Esophagus (tissue), 2 donors: ENCODE measurements around the gene GUCY1B1. TPM values are rescaled to one million over a fixed set of nuclear protein-coding genes. Genes with fewer than 3 reads are reported as not detected.
"Not testable (repeated sequence)": the region's sequence is repeated elsewhere in the genome, so short reads cannot be mapped to it uniquely, and the experiment has no call there.

Experiments used
- H3K27ac ChIP-seq, 2 donors: one replicate each; pipeline ENCODE4 v1.5.1; 2013; ENCODE audit warnings: low read depth in 2 of 2, mild to moderate bottlenecking in 2 of 2, inconsistent platforms in 1 of 2, low read length in 1 of 2, moderate library complexity in 1 of 2
- H3K27me3 ChIP-seq, 2 donors: one replicate each; pipeline ENCODE4 v1.6.1; 2013; ENCODE audit warnings: low read length in 2 of 2, control low read depth in 1 of 2, mild to moderate bottlenecking in 1 of 2; ENCODE audit not compliant: insufficient read depth in 2 of 2, control insufficient read depth in 1 of 2
- H3K36me3 ChIP-seq, 2 donors: one replicate each; pipeline ENCODE4 v1.6.1; 2013; ENCODE audit warnings: low read length in 1 of 2; ENCODE audit not compliant: control insufficient read depth in 2 of 2, insufficient read depth in 2 of 2
- H3K4me1 ChIP-seq, 2 donors: one replicate each; pipeline ENCODE4 v1.6.1; 2013; ENCODE audit warnings: low read length in 1 of 2; ENCODE audit not compliant: control insufficient read depth in 2 of 2, insufficient read depth in 2 of 2
- H3K4me3 ChIP-seq, 2 donors: one replicate each; pipeline ENCODE4 v1.5.1; 2013; ENCODE audit warnings: low read length in 2 of 2, mild to moderate bottlenecking in 2 of 2, low read depth in 1 of 2, moderate library complexity in 1 of 2
- H3K9me3 ChIP-seq, 2 donors: one replicate each; pipeline ENCODE4 v1.6.1; 2013; ENCODE audit warnings: mild to moderate bottlenecking in 2 of 2, low read depth in 1 of 2, low read length in 1 of 2, moderate library complexity in 1 of 2; ENCODE audit not compliant: control insufficient read depth in 2 of 2, insufficient read depth in 1 of 2
- WGBS, 2 donors: extraction: QIAGEN DNeasy Blood & Tissue Kit; methylation state at CpG; one replicate each; pipeline ENCODE4 v1.1.7; 2013; 5-methylcytosine and 5-hydroxymethylcytosine counted together
- polyA plus RNA-seq, 2 donors: library from polyadenylated mRNA; stranded (reverse); fragments of 200-250 nt; gene quantifications; one replicate each; pipeline ENCODE4 v1.2.3, GENCODE V29; 2013
- donor health status: healthy with polysubstance abuse.
- donor health status: Bipolar disorder and iron deficiency.

GUCY1B1 gene
- polyA plus RNA-seq, 2 donors: 1.7 to 1.8 TPM

GRCh38 chr4:155789391-155789790, 30.6 kb downstream of the GUCY1B1 start:
- Histone ChIP-seq H3K27ac (no peak overlapping the region), H3K9me3 (no peaks in the 10 kb centered on the region), H3K4me1 (no peaks in the 10 kb centered on the region), H3K27me3 (no peaks in the 10 kb centered on the region), H3K36me3 (no peaks in the 10 kb centered on the region), H3K4me3 (no peak overlapping the region)
- 63 to 68% methylated on average over 6 of the region's 6 CpGs for WGBS, 2 donors

DNA sequence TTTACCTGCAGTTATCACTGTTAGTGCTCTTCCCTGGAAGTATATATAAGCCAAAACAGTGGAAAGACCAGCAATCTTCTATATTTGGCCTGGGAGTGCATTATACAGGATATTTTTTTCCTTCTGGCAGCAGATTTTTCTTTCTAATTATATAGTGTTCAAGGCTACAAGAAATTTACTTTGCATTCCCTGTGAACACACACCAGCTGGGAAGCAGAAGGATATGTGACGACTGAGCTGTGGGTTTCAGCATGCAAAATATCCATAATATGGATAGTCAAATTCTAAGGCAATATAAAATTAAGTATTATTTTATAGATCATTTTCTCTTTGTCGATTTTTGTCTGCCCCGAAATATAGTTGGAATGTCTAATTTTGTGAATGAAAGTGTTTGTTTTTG, 31.2 kb downstream of the GUCY1B1 start:
- H3K4me3 ChIP-seq: no peak overlapping the region
- no peaks in the 10 kb centered on the region for H3K27me3 ChIP-seq
- no peaks in the 10 kb centered on the region for H3K9me3 ChIP-seq
- H3K4me1 ChIP-seq: no peaks in the 10 kb centered on the region
- WGBS, 2 donors: 72 to 87% methylated on average over 3 of the region's 3 CpGs
- no peak overlapping the region for H3K27ac ChIP-seq
- no peaks in the 10 kb centered on the region for H3K36me3 ChIP-seq

DNA sequence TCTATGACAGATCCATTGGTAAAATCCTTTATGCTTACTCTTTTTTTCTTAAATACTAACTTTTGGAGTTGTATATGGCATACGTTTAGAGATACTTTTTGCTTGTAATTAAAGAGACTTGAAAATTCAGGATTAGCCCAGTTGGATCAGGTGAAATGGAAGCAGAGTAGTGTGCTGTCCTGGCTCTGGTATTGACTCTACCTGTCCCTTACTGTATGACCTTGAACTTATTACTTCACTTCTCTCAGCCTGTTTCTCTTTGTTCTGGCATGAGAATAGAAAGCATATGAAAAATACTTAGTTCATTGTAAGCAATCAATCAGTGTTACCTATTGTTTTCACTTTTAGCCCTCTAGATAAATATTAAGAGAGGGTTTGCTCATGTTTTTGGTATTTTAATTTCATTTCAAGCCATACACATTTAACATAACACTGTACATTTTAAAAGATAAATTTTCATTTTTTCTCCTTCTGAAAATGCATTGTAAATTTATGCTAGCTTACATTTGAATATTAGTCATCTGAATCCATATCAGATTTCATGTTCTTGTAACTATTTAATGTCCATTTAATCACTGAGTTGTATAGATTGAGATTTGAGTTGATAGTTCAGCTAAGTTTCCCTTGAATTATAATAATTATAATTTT, 35.9 kb downstream of the GUCY1B1 start:
- 75 to 80% methylated on average over 1 of the region's 1 CpG for WGBS, 2 donors
- H3K9me3 ChIP-seq: no peaks in the 10 kb centered on the region
- no peaks in the 10 kb centered on the region for H3K4me1 ChIP-seq
- no peaks in the 10 kb centered on the region for H3K36me3 ChIP-seq
- no peak overlapping the region for H3K4me3 ChIP-seq
- no peaks in the 10 kb centered on the region for H3K27me3 ChIP-seq
- no peak overlapping the region for H3K27ac ChIP-seq

- Histone ChIP-seq H3K36me3 (no peaks in the 10 kb centered on the region), H3K9me3 (no peaks in the 10 kb centered on the region), H3K27me3 (no peaks in the 10 kb centered on the region), H3K4me3 (no peak overlapping the region), H3K27ac (no peak overlapping the region), H3K4me1 (no peaks in the 10 kb centered on the region)
- 71 to 73% methylated on average over 3 of the region's 3 CpGs for WGBS, 2 donors
Observed at GRCh38 chr4:155795991-155796390, 37.2 kb downstream of the GUCY1B1 start.

DNA sequence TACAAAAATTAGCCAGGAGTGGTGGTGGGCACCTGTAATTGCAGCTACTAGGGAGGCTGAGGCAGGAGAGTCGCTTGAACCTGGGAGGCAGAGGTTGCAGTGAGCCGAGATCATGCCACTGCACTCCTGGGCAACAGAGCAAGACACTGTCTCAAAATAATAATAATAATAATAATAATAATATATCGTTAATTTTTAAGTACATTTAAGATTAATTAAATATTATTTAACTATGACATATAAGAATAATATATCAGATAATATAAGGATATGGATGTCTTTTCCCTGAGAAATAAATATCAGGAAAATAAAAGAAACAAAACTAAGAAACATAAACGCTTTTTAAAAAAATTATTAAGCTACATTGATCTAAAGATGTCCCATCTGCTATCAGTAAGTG, 38.8 kb downstream of the GUCY1B1 start:
- H3K27ac ChIP-seq, H3K36me3 ChIP-seq, H3K27me3 ChIP-seq, H3K4me1 ChIP-seq, H3K4me3 ChIP-seq, H3K9me3 ChIP-seq: not testable (repeated sequence)
- WGBS, 2 donors: 94 to 96% methylated on average over 4 of the region's 4 CpGs

- 66 to 73% methylated on average over 5 of the region's 5 CpGs for WGBS, 2 donors
- H3K27me3 ChIP-seq: no peaks in the 10 kb centered on the region
- no peak overlapping the region for H3K4me3 ChIP-seq
- H3K36me3 ChIP-seq: no peaks in the 10 kb centered on the region
- no peak overlapping the region for H3K27ac ChIP-seq
- H3K9me3 ChIP-seq: no peaks in the 10 kb centered on the region
- no peaks in the 10 kb centered on the region for H3K4me1 ChIP-seq
Observed at GRCh38 chr4:155799116-155799793, 40.4 kb downstream of the GUCY1B1 start.

- no peaks in the 10 kb centered on the region for H3K27me3 ChIP-seq
- H3K4me1 ChIP-seq: no peaks in the 10 kb centered on the region
- no peak overlapping the region for H3K27ac ChIP-seq
- no peaks in the 10 kb centered on the region for H3K36me3 ChIP-seq
- H3K4me3 ChIP-seq: no peak overlapping the region
- 82 to 83% methylated on average over 8 of the region's 8 CpGs for WGBS, 2 donors
- no peaks in the 10 kb centered on the region for H3K9me3 ChIP-seq
Observed at GRCh38 chr4:155799794-155800123, 40.9 kb downstream of the GUCY1B1 start.

- Histone ChIP-seq H3K4me3 (no peak overlapping the region), H3K27me3 (no peaks in the 10 kb centered on the region), H3K36me3 (no peaks in the 10 kb centered on the region), H3K27ac (no peak overlapping the region), H3K9me3 (no peaks in the 10 kb centered on the region), H3K4me1 (no peaks in the 10 kb centered on the region)
- 78 to 80% methylated on average over 7 of the region's 7 CpGs for WGBS, 2 donors
Observed at GRCh38 chr4:155800685-155801343, 42.0 kb downstream of the GUCY1B1 start.

- Histone ChIP-seq H3K27me3 (no peaks in the 10 kb centered on the region), H3K36me3 (no peaks in the 10 kb centered on the region), H3K9me3 (no peaks in the 10 kb centered on the region), H3K4me1 (no peaks in the 10 kb centered on the region), H3K27ac (no peak overlapping the region), H3K4me3 (no peak overlapping the region)
- 68 to 75% methylated on average over 9 of the region's 9 CpGs for WGBS, 2 donors
Observed at GRCh38 chr4:155802190-155802959, 43.6 kb downstream of the GUCY1B1 start.
